Spleen (tissue), 7 donors: ENCODE results near the gene LRRC7.

Source experiments
- CTCF ChIP-seq, 11 experiments: fragments of 200-600 bp in 7 of 11; fragments of 450-650 bp in 4 of 11; sonication (generic) in 4 of 11; IDR thresholded peaks in 8 of 11; conservative IDR thresholded peaks in 3 of 11; 1 replicate in 7 of 11; 2 replicates in 4 of 11; pipeline versions ENCODE4 v1.4.0 to v1.8.0; 2016 to 2021; ENCODE audit warnings: antibody characterized with exemption in 11 of 11, inconsistent platforms in 4 of 11, mild to moderate bottlenecking in 1 of 11
- POLR2A ChIP-seq, 3 donors: fragments of 450-650 bp; IDR thresholded peaks; one replicate each; pipeline ENCODE4 v1.5.1; 2017; ENCODE audit warnings: antibody characterized with exemption in 3 of 3, mild to moderate bottlenecking in 1 of 3
- POLR2AphosphoS5 ChIP-seq, 3 donors: sonication (generic); formaldehyde crosslinking; IDR thresholded peaks; one replicate each; pipeline ENCODE4 v1.5.1; 2017; ENCODE audit warnings: antibody characterized with exemption in 3 of 3
- donor health status: DM: no; HTN: no; CAD: no; lungs with moderate emphysema.
- donor health status: DM: no; HTN: no; CAD: no.
- donor health status: DM: no; HTN: no; CAD: no.

- TF ChIP-seq CTCF (IDR thresholded peaks at IDR 0.05 in 8 of 11, conservative IDR thresholded peaks at IDR 0.05 in 3 of 11) = no peak
- no peak for TF ChIP-seq POLR2AphosphoS5 (IDR thresholded peaks at IDR 0.05)
- no peak for TF ChIP-seq POLR2A (IDR thresholded peaks at IDR 0.05)
These were observed 385.0 kb downstream of the LRRC7 start for GRCh38 chr1:69952676-69953075.
